Psoas muscle (tissue), 8 donors: ENCODE data around the gene CHTOP. TPM values are rescaled to one million over a fixed set of nuclear protein-coding genes. Genes with fewer than 3 reads are reported as not detected.

Experiments used
- ATAC-seq, 4 donors: fragments of 200-7000 bp; cut with Tn5 transposase; one replicate each; pipeline ENCODE4 v1.9.1; 2020; ENCODE audit warnings: moderate library complexity in 3 of 4, mild to moderate bottlenecking in 2 of 4
- DNase-seq, 2 donors: peaks; one replicate each; pipeline ENCODE4 v3.0.0-alpha.2; 2020
- H3K27ac ChIP-seq: fragments of 200-600 bp; one replicate; pipeline ENCODE4 v1.8.0; 2022
- H3K27me3 ChIP-seq, 3 donors: fragments of 200-600 bp in 1 of 3; one replicate each; pipeline versions ENCODE4 v1.6.1 to v1.8.0; 2013 to 2022; ENCODE audit warnings: low read length in 2 of 3, mild to moderate bottlenecking in 2 of 3, moderate library complexity in 1 of 3; ENCODE audit not compliant: insufficient read depth in 3 of 3
- H3K36me3 ChIP-seq, 2 donors: fragments of 200-600 bp in 1 of 2; one replicate each; pipeline versions ENCODE4 v1.6.1 to v1.8.0; 2013 to 2022; ENCODE audit warnings: low read depth in 1 of 2, mild to moderate bottlenecking in 1 of 2, moderate library complexity in 1 of 2; ENCODE audit not compliant: insufficient read depth in 1 of 2
- H3K4me1 ChIP-seq: fragments of 200-600 bp; one replicate; pipeline ENCODE4 v1.8.0; 2022
- H3K4me3 ChIP-seq: fragments of 200-600 bp; one replicate; pipeline ENCODE4 v1.8.0; 2022; ENCODE audit warnings: mild to moderate bottlenecking
- H3K9me3 ChIP-seq: fragments of 200-600 bp; one replicate; pipeline ENCODE4 v1.8.0; 2022
- WGBS, 3 donors: extraction: QIAGEN DNeasy Blood & Tissue Kit; methylation state at CpG; one replicate each; pipeline versions ENCODE4 v1.1.6 to v1.1.7; 2013; 5-methylcytosine and 5-hydroxymethylcytosine counted together
- intact Hi-C, 2 donors: fragments of 100-400 bp; cut with DNase I; formaldehyde crosslinking; loops; one replicate each; pipeline versions ENCODE4 v1.11.0 to v1.14.2; 2022
- polyA plus RNA-seq, 3 donors: library from polyadenylated mRNA; stranded (reverse); fragments of 200-250 nt; gene quantifications; one replicate each; pipeline ENCODE4 v1.2.3, GENCODE V29; 2013
- total RNA-seq, 4 donors: library from RNA; stranded (reverse); fragmentation: NEBNext Ultra II Directional in 2 of 4; extraction: Animal tissue kit (Norgen Biotek cat#: 25700) in 2 of 4; gene quantifications; one replicate each; pipeline versions ENCODE4 v1.2.1 to v1.2.4, GENCODE V29; 2021 to 2023
- TF ChIP-seq, protein P1 (sequence below): fragments of 200-600 bp; IDR thresholded peaks from one replicate; pipeline ENCODE4 v1.8.0; 2022; ENCODE audit warnings: antibody characterized with exemption
- donor health status: healthy with polysubstance abuse.
- donor health status: DM: no; HTN: no; CAD: no; lungs with moderate emphysema.
- donor health status: Bipolar disorder and iron deficiency.
- donor health status: healthy.
- donor health status: DM: yes; HTN: yes; CAD: no.
- donor health status: DM: no; HTN: no; CAD: no.
- donor health status: DM: no; HTN: no; CAD: no.
- donor health status: DM: yes; HTN: yes; CAD: no.

Gene CHTOP
- total and polyA plus RNA-seq, 7 donors: 71.1 to 122 (median 87.7) TPM

DNA sequence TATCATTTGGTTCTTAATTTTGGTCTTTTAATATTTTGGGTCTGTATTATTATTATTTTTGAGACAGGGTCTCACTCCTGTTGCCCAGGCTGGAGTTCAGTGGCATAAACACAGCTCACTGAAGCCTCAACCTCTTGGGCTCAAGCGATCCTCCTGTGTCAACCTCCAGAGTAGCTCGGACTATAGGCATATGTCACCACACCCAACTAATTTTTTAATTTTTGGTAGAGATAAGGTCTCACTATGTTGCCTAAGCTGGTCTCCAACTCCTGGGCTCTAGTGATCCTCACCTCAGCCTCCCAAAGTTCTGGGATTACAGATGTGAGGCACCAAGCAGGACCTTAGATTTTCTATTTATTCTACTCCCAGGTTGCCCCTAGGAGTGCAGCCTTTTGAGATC, 39.6 kb downstream of the CHTOP start:
- Histone ChIP-seq H3K36me3 (peaks cover 0 to 13% of the 10 kb centered on the region in 2 donors), H3K27me3 (no peaks in the 10 kb centered on the region), H3K27ac (no peak overlapping the region), H3K9me3 (no peaks in the 10 kb centered on the region), H3K4me1 (peaks cover 13% of the 10 kb centered on the region), H3K4me3 (no peak overlapping the region)
- TF ChIP-seq, protein P1, sequence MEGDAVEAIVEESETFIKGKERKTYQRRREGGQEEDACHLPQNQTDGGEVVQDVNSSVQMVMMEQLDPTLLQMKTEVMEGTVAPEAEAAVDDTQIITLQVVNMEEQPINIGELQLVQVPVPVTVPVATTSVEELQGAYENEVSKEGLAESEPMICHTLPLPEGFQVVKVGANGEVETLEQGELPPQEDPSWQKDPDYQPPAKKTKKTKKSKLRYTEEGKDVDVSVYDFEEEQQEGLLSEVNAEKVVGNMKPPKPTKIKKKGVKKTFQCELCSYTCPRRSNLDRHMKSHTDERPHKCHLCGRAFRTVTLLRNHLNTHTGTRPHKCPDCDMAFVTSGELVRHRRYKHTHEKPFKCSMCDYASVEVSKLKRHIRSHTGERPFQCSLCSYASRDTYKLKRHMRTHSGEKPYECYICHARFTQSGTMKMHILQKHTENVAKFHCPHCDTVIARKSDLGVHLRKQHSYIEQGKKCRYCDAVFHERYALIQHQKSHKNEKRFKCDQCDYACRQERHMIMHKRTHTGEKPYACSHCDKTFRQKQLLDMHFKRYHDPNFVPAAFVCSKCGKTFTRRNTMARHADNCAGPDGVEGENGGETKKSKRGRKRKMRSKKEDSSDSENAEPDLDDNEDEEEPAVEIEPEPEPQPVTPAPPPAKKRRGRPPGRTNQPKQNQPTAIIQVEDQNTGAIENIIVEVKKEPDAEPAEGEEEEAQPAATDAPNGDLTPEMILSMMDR: no peak
- ATAC-seq: no peak
- WGBS, 3 donors: 95 to 96% (median 95%) methylated on average over 2 of the region's 2 CpGs
- DNase-seq: no peak
- intact Hi-C loops: loop anchor here (5.0 to 10.0 kb wide), 3 partner anchors 101 to 311 kb away; partner anchors contain the start of genes DENND4B (in 1 of the 2) and RAB13 (in 1 of the 2)

DNA sequence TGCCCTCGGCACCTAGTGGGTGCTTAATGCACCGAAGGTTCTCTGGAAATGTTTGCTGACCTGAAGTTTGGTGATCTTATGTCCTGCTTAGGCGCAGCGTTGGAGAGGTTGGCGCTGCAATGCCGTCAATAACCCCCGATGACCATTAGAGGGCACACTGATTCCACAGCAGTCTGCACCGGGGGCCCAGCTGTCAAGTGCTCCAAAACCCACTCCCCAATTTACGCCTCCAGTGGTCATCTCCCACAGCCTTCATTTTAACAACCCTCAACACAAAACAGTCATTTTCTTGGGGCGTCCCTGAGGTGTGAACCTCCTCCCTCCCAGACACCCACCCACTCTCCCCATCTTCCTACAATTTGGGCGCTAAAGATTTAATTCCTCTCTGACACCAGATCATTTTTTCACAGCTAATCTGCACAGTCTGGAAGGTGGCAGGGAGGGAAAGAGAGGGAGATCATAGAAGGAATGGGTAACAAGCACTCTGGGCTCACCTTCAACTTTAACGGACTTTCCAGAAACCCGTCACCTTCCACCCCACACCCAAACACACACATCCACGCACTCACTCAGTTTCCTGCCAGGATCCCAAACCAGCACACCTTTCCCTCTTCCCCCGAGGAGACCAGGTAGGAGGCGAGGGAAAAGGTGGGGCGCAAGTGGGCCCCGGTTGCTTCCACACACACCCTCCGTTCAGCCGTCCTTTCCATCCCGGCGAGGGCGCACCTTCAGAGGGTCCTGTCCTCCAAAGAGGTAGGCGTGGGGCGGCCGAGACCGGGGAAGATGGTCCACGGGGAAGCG, 44.1 kb downstream of the CHTOP start:
- intact Hi-C loops: loop anchor here (1.0 to 10.0 kb wide), 6 partner anchors 71 to 309 kb away; partner anchors contain the start of genes RAB13 (in 2 of the 2) and DENND4B (in 1 of the 2)
- H3K4me3 ChIP-seq: peak overlapping the region; percentile 70
- DNase-seq (peak; percentile 49 to 70), ATAC-seq (peak; percentile 63 to 86 (median 70))
- 1 to 2% (median 2%) methylated on average over 29 of the region's 29 CpGs for WGBS, 3 donors
- H3K4me1 ChIP-seq: no peaks in the 10 kb centered on the region
- peaks cover 0 to 30% (median 9%) of the 10 kb centered on the region in 3 donors for H3K27me3 ChIP-seq
- no peaks in the 10 kb centered on the region for H3K9me3 ChIP-seq
- TF ChIP-seq, protein P1: peak; percentile 86
- no peak overlapping the region for H3K27ac ChIP-seq
- H3K36me3 ChIP-seq: peaks cover 0 to 7% of the 10 kb centered on the region in 2 donors

DNA sequence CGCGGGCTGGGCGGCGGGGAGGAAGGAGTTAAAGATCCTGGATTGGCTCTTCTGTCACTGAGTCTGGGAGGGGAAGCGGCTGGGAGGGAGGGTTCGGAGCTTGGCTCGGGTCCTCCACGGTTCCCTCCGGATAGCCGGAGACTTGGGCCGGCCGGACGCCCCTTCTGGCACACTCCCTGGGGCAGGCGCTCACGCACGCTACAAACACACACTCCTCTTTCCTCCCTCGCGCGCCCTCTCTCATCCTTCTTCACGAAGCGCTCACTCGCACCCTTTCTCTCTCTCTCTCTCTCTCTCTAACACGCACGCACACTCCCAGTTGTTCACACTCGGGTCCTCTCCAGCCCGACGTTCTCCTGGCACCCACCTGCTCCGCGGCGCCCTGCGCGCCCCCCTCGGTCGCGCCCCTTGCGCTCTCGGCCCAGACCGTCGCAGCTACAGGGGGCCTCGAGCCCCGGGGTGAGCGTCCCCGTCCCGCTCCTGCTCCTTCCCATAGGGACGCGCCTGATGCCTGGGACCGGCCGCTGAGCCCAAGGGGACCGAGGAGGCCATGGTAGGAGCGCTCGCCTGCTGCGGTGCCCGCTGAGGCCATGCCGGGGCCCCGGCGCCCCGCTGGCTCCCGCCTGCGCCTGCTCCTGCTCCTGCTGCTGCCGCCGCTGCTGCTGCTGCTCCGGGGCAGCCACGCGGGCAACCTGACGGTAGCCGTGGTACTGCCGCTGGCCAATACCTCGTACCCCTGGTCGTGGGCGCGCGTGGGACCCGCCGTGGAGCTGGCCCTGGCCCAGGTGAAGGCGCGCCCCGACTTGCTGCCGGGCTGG, 44.9 kb downstream of the CHTOP start, which contains the start of gene NPR1:
Gene NPR1 (plus strand): TSS at position 170 of the 818 bp plus-strand sequence. CDS start 421 bp downstream, at position 591.
- H3K36me3 ChIP-seq: peaks cover 0 to 7% of the 10 kb centered on the region in 2 donors
- WGBS, 3 donors: 0 to 1% (median 0%) methylated on average over 68 to 78 of the region's 78 CpGs
- ATAC-seq (peak; percentile 52 to 75 (median 64)), DNase-seq (peak; percentile 79 to 83)
- intact Hi-C loops: loop anchor here (1.0 to 10.0 kb wide), 4 partner anchors 70 to 306 kb away; partner anchors contain the start of genes DENND4B (in 1 of the 2) and RAB13 (in 1 of the 2)
- H3K9me3 ChIP-seq: no peaks in the 10 kb centered on the region
- H3K4me3 ChIP-seq: peak within 1 kb of the TSS; percentile 70
- H3K4me1 ChIP-seq: no peaks in the 10 kb centered on the region
- peaks cover 0 to 30% (median 9%) of the 10 kb centered on the region in 3 donors for H3K27me3 ChIP-seq
- TF ChIP-seq, protein P1: no peak
- H3K27ac ChIP-seq: peak within 1 kb of the TSS; percentile 46

DNA sequence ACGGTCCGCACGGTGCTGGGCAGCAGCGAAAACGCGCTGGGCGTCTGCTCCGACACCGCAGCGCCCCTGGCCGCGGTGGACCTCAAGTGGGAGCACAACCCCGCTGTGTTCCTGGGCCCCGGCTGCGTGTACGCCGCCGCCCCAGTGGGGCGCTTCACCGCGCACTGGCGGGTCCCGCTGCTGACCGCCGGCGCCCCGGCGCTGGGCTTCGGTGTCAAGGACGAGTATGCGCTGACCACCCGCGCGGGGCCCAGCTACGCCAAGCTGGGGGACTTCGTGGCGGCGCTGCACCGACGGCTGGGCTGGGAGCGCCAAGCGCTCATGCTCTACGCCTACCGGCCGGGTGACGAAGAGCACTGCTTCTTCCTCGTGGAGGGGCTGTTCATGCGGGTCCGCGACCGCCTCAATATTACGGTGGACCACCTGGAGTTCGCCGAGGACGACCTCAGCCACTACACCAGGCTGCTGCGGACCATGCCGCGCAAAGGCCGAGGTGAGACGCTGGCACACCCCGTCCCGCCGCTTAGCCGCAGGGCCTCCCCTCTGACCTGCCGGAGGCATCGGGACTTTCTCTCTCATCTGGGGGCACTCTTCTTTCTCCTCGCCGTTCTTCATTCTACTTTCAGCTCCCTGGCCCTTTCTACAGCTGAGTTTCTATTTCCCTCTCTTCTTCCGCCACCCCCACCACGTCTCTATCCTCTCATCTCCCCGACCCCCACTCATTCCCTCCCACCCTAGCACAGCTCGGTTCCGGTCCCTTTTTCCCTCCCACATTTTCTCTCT, 45.7 kb downstream of the CHTOP start:
- intact Hi-C loops: loop anchor here (2.0 to 10.0 kb wide), 4 partner anchors 38 to 305 kb away; partner anchors contain the start of genes DENND4B (in 1 of the 2) and RAB13 (in 1 of the 2)
- Histone ChIP-seq H3K4me3 (peak overlapping the region; percentile 70), H3K27ac (peak overlapping the region; percentile 46), H3K27me3 (peaks cover 0 to 30% (median 9%) of the 10 kb centered on the region in 3 donors), H3K4me1 (no peaks in the 10 kb centered on the region), H3K9me3 (no peaks in the 10 kb centered on the region), H3K36me3 (peaks cover 0 to 7% of the 10 kb centered on the region in 2 donors)
- TF ChIP-seq, protein P1: peak; percentile 14
- DNase-seq (peak in 1 of 2 donors; percentile 62), ATAC-seq (peak; percentile 38 to 59 (median 44))
- 3 to 4% (median 3%) methylated on average over 49 to 73 of the region's 73 CpGs for WGBS, 3 donors
